GM19035 (cell line): Measurements from ENCODE around the gene BCOR.
A peak's percentile ranks its signal among the peaks of the same experiment; 100 is the strongest.

Source experiments
- ATAC-seq: cut with Tn5 transposase; IDR thresholded peaks from one replicate; pipeline ENCODE4 v1.9.1; 2021; ENCODE audit not compliant: unreplicated experiment

The BCOR gene

DNA sequence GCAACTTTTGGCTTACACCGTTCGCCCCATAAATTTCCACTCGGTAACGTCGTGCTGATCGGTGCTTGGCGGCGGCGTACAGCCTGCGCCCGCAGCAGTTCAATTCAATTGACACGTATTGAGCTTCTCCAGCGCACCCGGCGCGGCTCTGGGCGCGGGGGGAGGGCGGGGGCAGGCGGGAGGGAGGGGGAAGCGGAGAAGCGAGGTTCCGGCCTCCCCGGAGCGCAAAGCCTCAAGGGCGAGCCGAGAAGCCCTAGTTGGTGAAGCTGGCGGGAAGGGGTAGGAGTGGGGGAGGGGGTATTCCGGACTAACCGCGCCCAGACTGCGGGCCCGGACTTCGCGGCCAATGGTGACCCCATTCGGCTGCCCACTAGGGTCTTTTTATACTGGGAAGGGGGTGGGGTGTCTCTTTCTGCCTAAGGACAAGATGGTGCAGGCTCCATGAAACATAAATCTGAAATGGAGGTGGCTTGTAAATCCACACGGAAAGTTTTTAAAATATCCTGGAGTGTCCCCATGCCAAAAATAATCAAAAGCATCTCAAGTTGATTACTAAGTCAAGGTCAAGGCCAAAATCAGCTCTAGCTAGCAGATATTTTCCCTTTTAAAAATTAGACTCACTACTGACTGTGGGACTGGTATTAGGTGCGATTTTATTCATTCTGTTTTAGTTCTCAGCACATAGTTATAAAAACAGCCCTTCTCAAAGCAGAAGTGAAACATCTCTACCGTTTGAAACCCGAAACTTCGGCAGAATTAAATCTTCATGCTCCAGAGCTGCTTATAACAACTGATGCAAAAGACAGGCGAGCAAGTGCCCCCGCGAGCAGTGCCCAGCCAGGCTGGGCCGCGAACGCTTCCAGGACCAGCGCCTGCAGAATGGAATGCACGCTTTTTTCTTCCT, 1.5 kb upstream of the BCOR start:
- ATAC-seq: peak; percentile 41

GRCh38 chrX:40098264-40099054, 701 bp upstream of the BCOR start:
- ATAC-seq: peak; percentile 27

DNA sequence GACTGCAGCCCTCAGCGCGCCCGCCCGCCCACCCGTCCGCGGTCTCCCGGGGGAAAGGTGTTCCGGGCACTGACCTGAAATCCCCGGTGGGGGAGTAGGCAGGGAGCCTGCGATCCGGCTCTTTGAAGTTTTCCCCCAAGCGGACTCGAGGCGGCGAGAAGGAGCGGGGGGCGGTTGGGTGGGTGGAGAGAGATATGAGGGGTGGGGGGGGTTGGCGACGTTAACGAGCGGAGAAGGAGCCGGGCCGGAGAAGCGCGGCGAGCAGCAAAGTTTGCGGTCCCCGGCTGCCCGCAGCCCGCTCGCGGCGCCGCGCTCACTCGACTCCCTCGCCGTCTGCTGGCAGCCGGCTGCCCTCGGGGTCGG, 636 bp downstream of the BCOR start:
- no peak for ATAC-seq

- no peak for ATAC-seq
Observed at GRCh38 chrX:40096395-40097091, 1.2 kb downstream of the BCOR start.

- ATAC-seq: no peak
Observed at GRCh38 chrX:40095583-40096394, 2.0 kb downstream of the BCOR start.

- no peak for ATAC-seq
Observed at GRCh38 chrX:40094900-40095582, 2.7 kb downstream of the BCOR start.

GRCh38 chrX:40094041-40094899, 3.5 kb downstream of the BCOR start:
- ATAC-seq: no peak

DNA sequence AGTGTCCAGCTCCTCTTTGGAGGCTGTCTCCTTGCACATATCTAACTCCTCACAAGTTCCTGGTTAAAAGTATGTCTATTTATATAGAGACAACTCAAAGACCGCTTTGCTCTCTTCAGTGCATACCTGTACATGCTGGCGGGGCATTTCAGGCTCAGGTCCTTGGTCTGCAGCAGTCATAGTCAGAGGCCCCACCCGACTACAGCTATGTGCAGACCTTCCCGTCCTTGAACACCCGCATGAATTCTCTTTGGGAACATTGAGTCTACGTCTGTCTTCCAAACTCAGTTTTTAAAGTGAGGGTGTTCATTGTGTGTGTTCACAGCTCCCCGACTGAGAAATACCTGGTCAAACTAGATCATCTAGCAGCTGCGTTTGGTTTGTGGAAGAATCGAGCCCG, 4.2 kb downstream of the BCOR start:
- ATAC-seq: no peak

DNA sequence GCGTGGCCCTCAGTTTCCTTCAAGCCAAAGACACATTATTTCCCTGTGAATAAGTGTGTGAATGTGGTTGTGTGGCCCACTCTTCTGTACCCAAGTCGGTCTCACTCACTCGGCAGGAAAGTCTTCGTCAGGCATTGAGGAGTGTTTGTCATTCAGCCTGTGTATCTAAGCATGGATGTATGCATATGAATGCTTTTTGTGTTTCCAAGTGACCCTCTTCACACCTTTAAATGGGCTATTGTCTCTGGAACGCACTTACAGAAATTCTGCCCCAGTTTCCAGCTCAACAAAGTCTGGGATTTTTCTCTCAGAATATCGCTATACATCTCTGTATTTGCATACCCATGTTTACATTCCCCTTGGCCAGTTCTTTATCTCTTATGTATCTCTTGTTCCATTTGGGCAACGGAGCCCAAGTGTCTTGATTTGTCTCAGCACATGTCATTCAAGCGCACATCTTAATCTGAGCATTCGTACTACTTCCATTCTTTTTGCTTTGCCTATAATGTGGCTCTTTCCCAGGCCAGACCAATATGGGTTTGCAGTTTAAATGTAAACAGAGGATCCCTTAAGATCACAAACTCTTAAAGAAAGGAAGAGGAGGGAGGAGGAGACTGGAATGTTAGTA, 4.8 kb downstream of the BCOR start:
- no peak for ATAC-seq

GRCh38 chrX:40091691-40092421, 5.9 kb downstream of the BCOR start:
- no peak for ATAC-seq

GRCh38 chrX:40090961-40091360, 6.8 kb downstream of the BCOR start:
- ATAC-seq: no peak

DNA sequence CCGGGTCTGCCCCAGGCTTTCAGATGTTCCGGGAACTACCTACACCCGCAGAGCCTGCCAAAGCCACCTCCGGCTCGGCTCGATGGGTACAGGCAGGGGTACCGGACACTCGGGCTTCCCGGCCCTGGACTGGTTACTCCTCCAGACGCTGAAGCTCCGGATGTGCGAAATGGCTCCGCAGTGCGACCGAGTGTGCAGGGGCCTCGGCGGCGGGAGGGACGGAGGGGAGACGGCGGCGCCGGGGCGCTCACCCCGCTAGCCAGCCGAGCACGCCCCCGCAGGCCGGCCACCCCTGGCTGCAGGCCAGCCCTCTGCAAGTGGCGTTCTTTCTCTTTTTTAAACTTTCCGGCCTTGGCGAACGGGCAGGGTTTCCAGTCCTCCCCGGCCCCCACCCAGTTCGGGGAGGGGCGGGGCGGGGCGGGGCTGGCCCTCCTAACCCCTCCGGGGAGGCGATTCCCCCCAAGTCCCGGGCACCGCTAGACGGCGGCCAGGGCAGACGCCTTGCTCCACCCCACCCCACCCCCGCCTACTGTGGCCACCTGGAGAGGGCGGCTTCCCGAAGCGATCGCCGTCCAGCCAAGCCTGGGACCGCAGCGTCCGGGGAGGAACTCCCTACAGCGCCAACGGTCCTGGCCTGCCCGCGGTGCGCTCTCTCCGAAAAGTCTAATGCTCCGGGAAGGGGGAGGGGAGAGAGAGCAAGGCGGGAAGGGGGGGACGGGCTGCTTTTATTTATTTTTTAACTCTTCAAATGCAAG, 7.5 kb downstream of the BCOR start:
- ATAC-seq: no peak

- ATAC-seq: no peak
Observed at GRCh38 chrX:40088803-40089540, 8.8 kb downstream of the BCOR start.

DNA sequence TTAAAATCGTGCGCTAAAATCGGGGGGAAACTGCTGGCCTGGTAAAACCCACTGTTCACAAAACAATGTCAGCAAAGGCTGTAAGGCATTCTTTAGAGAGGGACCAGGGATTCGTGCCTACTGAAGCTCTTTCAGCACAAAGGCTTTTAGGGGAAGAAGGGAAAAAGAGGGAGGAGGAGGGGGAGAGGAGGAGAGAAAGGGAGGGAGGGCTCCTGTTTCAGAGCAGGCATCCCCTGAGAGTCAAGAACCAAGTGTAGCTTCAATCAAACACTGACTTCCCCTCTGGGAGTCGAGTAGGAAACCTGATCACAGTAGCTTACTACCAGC, 9.5 kb downstream of the BCOR start:
- ATAC-seq: no peak

GRCh38 chrX:40087425-40088298, 10.1 kb downstream of the BCOR start:
- no peak for ATAC-seq
